ENCODE results near the gene TIPIN. TPM values are rescaled to one million over a fixed set of nuclear protein-coding genes. Genes with fewer than 3 reads are reported as not detected.

The TIPIN gene
- total RNA-seq (10 to 100 TPM in 1 of 7 donors, 1 to 10 TPM in 6; 5.5 to 12.6 (median 8.3) TPM), polyA plus RNA-seq (1 to 10 TPM; 4.5 to 7.6 TPM)
- long read RNA-seq, donor 1, partial matches to known transcripts, result 0 of 12 reads
- long read RNA-seq, donor 1, other reads (novel, unspliced or antisense), result 7 of 12 reads
- long read RNA-seq, donor 2, transcript TIPIN-201 (8 exons, 1,744 nt), result major isoform, 7 of 7 reads
- long read RNA-seq, donor 2, partial matches to known transcripts, result 0 of 7 reads
- long read RNA-seq, donor 2, other reads (novel, unspliced or antisense), result 0 of 7 reads
- long read RNA-seq, donor 3, partial matches to known transcripts, result 1 of 14 reads
- long read RNA-seq, donor 3, other reads (novel, unspliced or antisense), result 9 of 14 reads

- Histone ChIP-seq H3K4me3 (peak within 1 kb of the TSS; percentile 75), H3K9me3 (no peaks in the 10 kb centered on the region), H3K4me1 (ENCODE audit: insufficient read depth) (peaks cover 5% of the 10 kb centered on the region), H3K27me3 (no peaks in the 10 kb centered on the region), H3K27ac (peak within 1 kb of the TSS; percentile 71 to 75), H3K36me3 (no peaks in the 10 kb centered on the region)
- TF ChIP-seq CTCF (IDR thresholded peaks at IDR 0.05) (no peak), EP300 (IDR thresholded peaks at IDR 0.05) (no peak), POLR2A (IDR thresholded peaks at IDR 0.05) (peak; percentile 44)
- intact Hi-C loops (cut with DNase I), result no loop called here
- peak; percentile 97 to 99 (median 98) for DNase-seq
- WGBS, 3 donors, result 2 to 4% (median 3%) methylated on average over 51 of the region's 51 CpGs
Observed at GRCh38 chr15:66356359-66357236, at the start of gene TIPIN. TIPIN (minus strand) TSS chr15:66356685; CDS start chr15:66352947, 3,738 bp downstream.

- no peak for TF ChIP-seq CTCF (IDR thresholded peaks at IDR 0.05)
- TF ChIP-seq EP300 (IDR thresholded peaks at IDR 0.05), result no peak
- TF ChIP-seq POLR2A (IDR thresholded peaks at IDR 0.05), result no peak
- no peak for DNase-seq
- Histone ChIP-seq H3K4me1 (ENCODE audit: insufficient read depth) (peaks cover 4% of the 10 kb centered on the region), H3K9me3 (no peaks in the 10 kb centered on the region), H3K27me3 (no peaks in the 10 kb centered on the region), H3K27ac (no peak overlapping the region), H3K36me3 (no peaks in the 10 kb centered on the region), H3K4me3 (no peak overlapping the region)
- WGBS, 3 donors, result 54 to 77% (median 63%) methylated on average over 3 of the region's 3 CpGs
- intact Hi-C loops (cut with DNase I), result no loop called here
Observed at GRCh38 chr15:66405615-66406014, 49.1 kb upstream of the TIPIN start.

GRCh38 chr15:66405007-66405406 is 48.5 kb upstream of the TIPIN start:
- Histone ChIP-seq H3K27ac (no peak overlapping the region), H3K9me3 (no peaks in the 10 kb centered on the region), H3K4me3 (no peak overlapping the region), H3K4me1 (ENCODE audit: insufficient read depth) (peaks cover 4% of the 10 kb centered on the region), H3K27me3 (no peaks in the 10 kb centered on the region), H3K36me3 (no peaks in the 10 kb centered on the region)
- intact Hi-C loops (cut with DNase I), result no loop called here
- no peak for TF ChIP-seq POLR2A (IDR thresholded peaks at IDR 0.05)
- no peak for TF ChIP-seq EP300 (IDR thresholded peaks at IDR 0.05)
- no peak for TF ChIP-seq CTCF (IDR thresholded peaks at IDR 0.05)
- DNase-seq, result no peak
- WGBS, 3 donors, result 71 to 89% (median 78%) methylated on average over 2 of the region's 2 CpGs

- WGBS, 3 donors, result 87 to 89% (median 88%) methylated on average over 7 of the region's 7 CpGs
- Histone ChIP-seq H3K27ac (no peak overlapping the region), H3K9me3 (no peaks in the 10 kb centered on the region), H3K27me3 (no peaks in the 10 kb centered on the region), H3K4me3 (no peak overlapping the region), H3K4me1 (ENCODE audit: insufficient read depth) (peaks cover 4% of the 10 kb centered on the region), H3K36me3 (no peaks in the 10 kb centered on the region)
- DNase-seq, result no peak
- intact Hi-C loops (cut with DNase I), result no loop called here
- TF ChIP-seq EP300 (IDR thresholded peaks at IDR 0.05) (no peak), POLR2A (IDR thresholded peaks at IDR 0.05) (no peak), CTCF (IDR thresholded peaks at IDR 0.05) (no peak)
Observed at GRCh38 chr15:66404532-66404931, 48.0 kb upstream of the TIPIN start.
